K562 (cell line): ENCODE data around the gene NR0B2. TPM values are rescaled to one million over a fixed set of nuclear protein-coding genes. Genes with fewer than 3 reads are reported as not detected.

ENCODE experiments used
- CBX1 ChIP-seq: sonication (generic); IDR thresholded peaks from 2 replicates; pipeline ENCODE4 v1.6.1; 2016; ENCODE audit warnings: antibody characterized with exemption, low read depth, mild to moderate bottlenecking
- CC2D1A ChIP-seq: fragments of 450-650 bp; IDR thresholded peaks from 2 replicates; pipeline ENCODE4 v1.6.1; 2017; ENCODE audit warnings: mild to moderate bottlenecking
- CEBPB ChIP-seq: fragments of 450-650 bp; IDR thresholded peaks from 2 replicates; pipeline ENCODE4 v1.6.1; 2016; ENCODE audit warnings: missing genetic modification characterization, missing compliant biosample characterization
- DACH1 ChIP-seq: fragments of 450-650 bp; IDR thresholded peaks from 2 replicates; pipeline ENCODE4 v1.6.1; 2018; ENCODE audit not compliant: partially characterized antibody
- DMBX1 ChIP-seq: fragments of 250-450 bp; sonication (Bioruptor Pico); IDR thresholded peaks from 2 replicates; pipeline ENCODE4 v1.8.0; 2022; ENCODE audit warnings: inconsistent platforms, mild to moderate bottlenecking, moderate library complexity, borderline replicate concordance
- E2F4 ChIP-seq: sonication (generic); formaldehyde crosslinking; IDR thresholded peaks from 2 replicates; pipeline ENCODE4 v1.8.0; 2022; ENCODE audit warnings: mild to moderate bottlenecking, low read depth, missing genetic modification reagents
- ESRRA ChIP-seq: fragments of 450-650 bp; IDR thresholded peaks from 2 replicates; pipeline ENCODE4 v1.6.1; 2014; ENCODE audit warnings: low read depth, mild to moderate bottlenecking, moderate library complexity, borderline replicate concordance
- FOXM1 ChIP-seq, 2 experiments: fragments of 450-650 bp in 1 of 2; sonication (generic) in 1 of 2; formaldehyde crosslinking in 1 of 2; IDR thresholded peaks; 2 replicates each; pipeline versions ENCODE4 v1.6.1 to v1.9.0; 2017 to 2022; ENCODE audit warnings: low read depth in 2 of 2, mild to moderate bottlenecking in 2 of 2, missing genetic modification reagents in 1 of 2, moderate library complexity in 1 of 2
- HDAC6 ChIP-seq: IDR thresholded peaks from 2 replicates; pipeline ENCODE4 v1.6.1; 2012; ENCODE audit warnings: low read depth, mild to moderate bottlenecking, control low read depth, inconsistent platforms, low read length, moderate library complexity
- HES1 ChIP-seq: fragments of 450-650 bp; IDR thresholded peaks from 2 replicates; pipeline ENCODE4 v1.6.1; 2016; ENCODE audit warnings: low read depth, mild to moderate bottlenecking, moderate library complexity
- PBX2 ChIP-seq, 2 experiments: IDR thresholded peaks in 1 of 2; conservative IDR thresholded peaks in 1 of 2; 2 replicates each; pipeline ENCODE4 v1.6.1; 2016; ENCODE audit warnings: low read depth in 2 of 2, mild to moderate bottlenecking in 1 of 2, missing compliant biosample characterization in 1 of 2, missing genetic modification characterization in 1 of 2, moderate library complexity in 1 of 2
- TCF15 ChIP-seq: fragments of 250-450 bp; sonication (Bioruptor Pico); IDR thresholded peaks from 2 replicates; pipeline ENCODE4 v1.8.0; 2022; ENCODE audit warnings: moderate library complexity, mild to moderate bottlenecking, inconsistent platforms
- TCFL5 ChIP-seq: fragments of 250-450 bp; sonication (Bioruptor Pico); conservative IDR thresholded peaks from 2 replicates; pipeline ENCODE4 v1.6.1; 2021; ENCODE audit warnings: mild to moderate bottlenecking, moderate library complexity, matching md5 sums
- THRA ChIP-seq: fragments of 450-650 bp; IDR thresholded peaks from 2 replicates; pipeline ENCODE4 v1.6.1; 2017; ENCODE audit warnings: mild to moderate bottlenecking, moderate library complexity
- XRCC5 ChIP-seq: fragments of 200-400 bp; formaldehyde crosslinking; IDR thresholded peaks from 2 replicates; pipeline ENCODE4 v1.6.1; 2017; ENCODE audit warnings: low read depth, mild to moderate bottlenecking, low read length
- ZC3H4 ChIP-seq: sonication (generic); formaldehyde crosslinking; IDR thresholded peaks from 2 replicates; pipeline ENCODE4 v1.9.0; 2021; ENCODE audit warnings: missing genetic modification reagents, borderline replicate concordance
- ZNF3 ChIP-seq: fragments of 250-450 bp; sonication (Bioruptor Pico); IDR thresholded peaks from 2 replicates; pipeline ENCODE4 v1.5.0; 2021; ENCODE audit warnings: mild to moderate bottlenecking, moderate library complexity
- polyA plus RNA-seq, 8 experiments: library from polyadenylated mRNA; depleted of rRNA in 4 of 8; stranded (reverse) in 5 of 8; unstranded in 3 of 8; fragments of >200 nt; fragmentation: Nextera tagmentation in 2 of 8; fragmentation: Illumina TruSeq in 1 of 8; extraction: Ambion mirVana in 2 of 8; extraction: Trizol in 1 of 8; gene quantifications; 2 replicates each; pipeline versions ENCODE4 v1.2.1 to v1.2.3, GENCODE V29; 2011 to 2014; ENCODE audit warnings: inconsistent platforms in 1 of 8, missing spikeins in 1 of 8
- total RNA-seq, 7 experiments: library from RNA; depleted of rRNA in 6 of 7; stranded (reverse); fragments of >200 nt in 6 of 7; fragmentation: Illumina TruSeq in 2 of 7; extraction: Trizol in 2 of 7; gene quantifications; 2 replicates each; pipeline versions ENCODE4 v1.2.1 to v1.2.3, GENCODE V29; 2011 to 2021; ENCODE audit warnings: low replicate concordance in 1 of 7

NR0B2 gene
- total and polyA plus RNA-seq, 9 of the 15 experiments (the other 6 are each of a cell fraction or from before 2014, with no cell fraction given) = not detected

GRCh38 chr1:26862781-26863684 lies 50.7 kb downstream of the NR0B2 start, which contains the start of gene SFN (continued):
- TF ChIP-seq FOXM1 (IDR thresholded peaks at IDR 0.05; ENCODE audit: low read depth) (no peak), FOXM1 (CRISPR knock-in tag; IDR thresholded peaks at IDR 0.05; ENCODE audit: low read depth) (no peak), CBX1 (no peak), TCF15 (CRISPR knock-in tag) (no peak), TCFL5 (CRISPR knock-in tag) (no peak), DACH1 (peak; percentile 9), HES1 (no peak), E2F4 (CRISPR knock-in tag) (no peak), ZC3H4 (peak; percentile 61; the same call in 1 of the 2 replicates), ESRRA (no peak), DMBX1 (CRISPR knock-in tag) (no peak), CC2D1A (0 out of 2 replicates have a peak, but pooled peaks have one; percentile 27), THRA (no peak), PBX2 (CRISPR knock-in tag; IDR thresholded peaks at IDR 0.05; ENCODE audit: low read depth) (no peak), PBX2 (tag; conservative IDR thresholded peaks at IDR 0.05; ENCODE audit: low read depth) (no peak), XRCC5 (peak; percentile 74; the same call in 1 of the 2 replicates), ZNF3 (no peak), CEBPB (tag) (no peak), HDAC6 (no peak)
